Natural killer cell (primary cell): ENCODE measurements around the gene OSBPL3. TPM values are rescaled to one million over a fixed set of nuclear protein-coding genes. Genes with fewer than 3 reads are reported as not detected.

Experiments used
- ATAC-seq, 3 donors: fragments of 150-1000 bp in 2 of 3; fragments of 200-7000 bp in 1 of 3; cut with Tn5 transposase; 1 replicate in 1 of 3; 2 replicates in 2 of 3; pipeline ENCODE4 v1.10.0; 2021; ENCODE audit warnings: mild to moderate bottlenecking in 2 of 3, moderate library complexity in 2 of 3
- DNase-seq, 2 donors: peaks; one replicate each; pipeline versions ENCODE4 v3.0.0 to v3.0.0-alpha.2; 2013 to 2021; ENCODE audit warnings: mixed read lengths in 1 of 2
- H3K27ac ChIP-seq: one replicate; pipeline ENCODE4 v1.5.1; 2013; ENCODE audit warnings: mild to moderate bottlenecking, low read length
- H3K27me3 ChIP-seq: one replicate; pipeline ENCODE4 v1.6.1; 2013; ENCODE audit warnings: low read length; ENCODE audit not compliant: control insufficient read depth, insufficient read depth
- H3K36me3 ChIP-seq: one replicate; pipeline ENCODE4 v1.6.1; 2013; ENCODE audit warnings: low read length; ENCODE audit not compliant: control insufficient read depth, insufficient read depth
- H3K4me1 ChIP-seq: one replicate; pipeline ENCODE4 v1.6.1; 2013; ENCODE audit warnings: low read length; ENCODE audit not compliant: control insufficient read depth, insufficient read depth
- H3K4me3 ChIP-seq: one replicate; pipeline ENCODE4 v1.5.1; 2013; ENCODE audit warnings: low read length
- H3K9me3 ChIP-seq: one replicate; pipeline ENCODE4 v1.6.1; 2013; ENCODE audit warnings: low read length; ENCODE audit not compliant: control insufficient read depth, insufficient read depth
- H3K27ac Mint-ChIP-seq, 2 donors: one replicate each; pipeline ENCODE4 v1.8.0; 2022; ENCODE audit warnings: mild to moderate bottlenecking in 2 of 2, mixed read lengths in 2 of 2, moderate library complexity in 1 of 2
- H3K27me3 Mint-ChIP-seq, 2 donors: one replicate each; pipeline ENCODE4 v1.8.0; 2022; ENCODE audit warnings: low read depth in 2 of 2, mixed read lengths in 2 of 2
- H3K36me3 Mint-ChIP-seq: one replicate; pipeline ENCODE4 v1.8.0; 2022; ENCODE audit warnings: mixed read lengths
- H3K4me1 Mint-ChIP-seq, 2 donors: one replicate each; pipeline ENCODE4 v1.8.0; 2022; ENCODE audit warnings: mixed read lengths in 2 of 2
- H3K4me3 Mint-ChIP-seq: one replicate; pipeline ENCODE4 v1.8.0; 2022; ENCODE audit warnings: mild to moderate bottlenecking, moderate library complexity, mixed read lengths
- H3K9me3 Mint-ChIP-seq, 2 donors: one replicate each; pipeline ENCODE4 v1.8.0; 2022; ENCODE audit warnings: mixed read lengths in 2 of 2
- CTCF ChIP-seq: fragments of 200-600 bp; IDR thresholded peaks from one replicate; pipeline ENCODE4 v1.8.0; 2022; ENCODE audit warnings: antibody characterized with exemption
- WGBS: methylation state at CpG from one replicate; pipeline ENCODE4 v1.1.7; 2013; ENCODE audit warnings: missing lambda C conversion rate; ENCODE audit not compliant: insufficient coverage; 5-methylcytosine and 5-hydroxymethylcytosine counted together
- intact Hi-C: fragments of 100-400 bp; cut with micrococcal nuclease; formaldehyde crosslinking; loops from one replicate; pipeline ENCODE4 v1.14.2; 2022
- total RNA-seq, 4 donors: library from RNA; stranded (reverse); fragments of 120-200 nt in 1 of 4; gene quantifications; one replicate each; pipeline versions ENCODE4 v1.2.3 to v1.2.4, GENCODE V29; 2013 to 2022

Gene OSBPL3
- total RNA-seq, 3 donors from 2014 or later (not counting 1 experiment from before 2014, with no cell fraction given): 50.7 to 99.1 (median 65.1) TPM

- Histone ChIP-seq H3K4me1 (peaks cover 24% of the 10 kb centered on the region), H3K27ac (peak overlapping the region; percentile 63), H3K4me3 (no peak overlapping the region), H3K36me3 (peaks cover 37% of the 10 kb centered on the region), H3K27me3 (no peaks in the 10 kb centered on the region), H3K9me3 (no peaks in the 10 kb centered on the region)
- Mint-ChIP-seq H3K4me3 (no peak overlapping the region), H3K4me1 (peaks cover 21 to 24% of the 10 kb centered on the region in 2 donors), H3K9me3 (no peaks in the 10 kb centered on the region), H3K27me3 (no peaks in the 10 kb centered on the region), H3K36me3 (peaks cover 12% of the 10 kb centered on the region), H3K27ac (peak overlapping the region in 1 of 2 donors; percentile 41)
- TF ChIP-seq CTCF: no peak
- 67% methylated on average over 5 of the region's 5 CpGs for WGBS
- ATAC-seq (no peak), DNase-seq (no peak)
- intact Hi-C loops: no loop called here
Measured at GRCh38 chr7:24833549-24833948, 146.4 kb downstream of the OSBPL3 start.

GRCh38 chr7:24831240-24831639 is 148.7 kb downstream of the OSBPL3 start:
- Histone ChIP-seq H3K36me3 (peaks cover 43% of the 10 kb centered on the region), H3K9me3 (no peaks in the 10 kb centered on the region), H3K27me3 (no peaks in the 10 kb centered on the region), H3K4me1 (peaks cover 27% of the 10 kb centered on the region), H3K4me3 (no peak overlapping the region), H3K27ac (no peak overlapping the region)
- Mint-ChIP-seq H3K9me3 (no peaks in the 10 kb centered on the region), H3K4me1 (peaks cover 22 to 24% of the 10 kb centered on the region in 2 donors), H3K36me3 (peaks cover 12% of the 10 kb centered on the region), H3K27me3 (no peaks in the 10 kb centered on the region), H3K4me3 (no peak overlapping the region), H3K27ac (peak overlapping the region; percentile 48 to 49)
- no peak for TF ChIP-seq CTCF
- intact Hi-C loops: no loop called here
- 83% methylated on average over 4 of the region's 4 CpGs for WGBS
- DNase-seq: no peak
- ATAC-seq: no peak

DNA sequence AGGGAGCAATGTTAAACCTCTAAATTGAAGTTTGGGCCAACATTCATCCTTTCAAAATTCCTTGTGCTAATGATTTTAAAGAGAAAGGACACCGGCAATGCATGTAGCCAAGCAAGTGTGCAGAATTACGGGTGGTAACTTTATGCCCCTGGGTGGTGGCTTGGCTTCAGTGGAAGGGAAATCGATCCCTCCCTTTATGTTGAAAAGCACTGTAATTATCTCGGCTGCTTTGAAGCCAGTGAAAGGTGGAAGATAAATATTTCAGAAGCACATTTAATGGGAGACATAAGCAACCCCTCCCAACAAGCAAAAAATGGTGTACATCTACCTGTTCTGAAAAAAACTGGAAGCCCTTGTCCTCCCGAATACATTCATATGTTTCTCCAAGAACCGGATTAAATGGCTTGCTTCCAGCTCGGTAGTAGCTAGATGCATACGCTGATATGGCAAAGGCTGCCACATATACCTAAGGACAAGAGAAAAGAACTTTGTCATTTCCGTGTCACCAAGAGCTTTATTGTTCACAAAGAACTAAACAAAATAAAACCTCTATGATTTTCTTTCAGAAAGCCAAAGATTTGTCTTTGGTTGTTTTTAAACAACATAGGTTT is 149.4 kb downstream of the OSBPL3 start:
- Mint-ChIP-seq H3K4me1 (peaks cover 22 to 24% of the 10 kb centered on the region in 2 donors), H3K27me3 (no peaks in the 10 kb centered on the region), H3K27ac (peak overlapping the region; percentile 48 to 49), H3K4me3 (no peak overlapping the region), H3K36me3 (peaks cover 12% of the 10 kb centered on the region), H3K9me3 (no peaks in the 10 kb centered on the region)
- no peak for DNase-seq
- peaks cover 43% of the 10 kb centered on the region for H3K36me3 ChIP-seq
- peaks cover 29% of the 10 kb centered on the region for H3K4me1 ChIP-seq
- no peaks in the 10 kb centered on the region for H3K27me3 ChIP-seq
- 96% methylated on average over 6 of the region's 9 CpGs for WGBS
- ATAC-seq: no peak
- H3K4me3 ChIP-seq: no peak overlapping the region
- H3K9me3 ChIP-seq: no peaks in the 10 kb centered on the region
- TF ChIP-seq CTCF: no peak
- no peak overlapping the region for H3K27ac ChIP-seq
- intact Hi-C loops: no loop called here

DNA sequence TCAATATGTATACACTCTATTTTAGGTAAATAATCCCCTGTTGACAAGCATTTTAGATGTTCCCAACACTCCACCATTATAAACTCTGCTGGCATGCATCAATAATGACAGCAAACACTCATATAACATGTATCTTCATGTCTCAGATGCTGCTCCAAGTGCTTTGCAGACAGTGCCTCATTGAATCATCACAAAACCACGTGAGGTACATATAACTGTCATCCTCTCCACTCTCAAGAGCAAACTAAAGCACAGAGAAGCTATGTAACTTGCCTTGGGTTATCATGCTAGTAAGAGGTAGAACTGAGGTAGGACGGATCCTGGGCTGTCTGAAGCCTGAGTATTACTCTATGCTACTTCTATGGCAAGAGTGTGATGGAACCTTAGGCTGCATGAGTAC is 150.2 kb downstream of the OSBPL3 start:
- H3K36me3 Mint-ChIP-seq: peaks cover 12% of the 10 kb centered on the region
- H3K4me3 Mint-ChIP-seq: no peak overlapping the region
- ATAC-seq (no peak), DNase-seq (no peak)
- no peaks in the 10 kb centered on the region for H3K9me3 ChIP-seq
- no peaks in the 10 kb centered on the region for H3K9me3 Mint-ChIP-seq
- peaks cover 34% of the 10 kb centered on the region for H3K4me1 ChIP-seq
- WGBS: 83% methylated on average over 2 of the region's 2 CpGs
- peaks cover 43% of the 10 kb centered on the region for H3K36me3 ChIP-seq
- peaks cover 27% of the 10 kb centered on the region in 2 donors for H3K4me1 Mint-ChIP-seq
- TF ChIP-seq CTCF: no peak
- H3K27me3 ChIP-seq: no peaks in the 10 kb centered on the region
- H3K27ac ChIP-seq: no peak overlapping the region
- intact Hi-C loops: loop anchor here (10.0 kb wide), 1 partner anchor 1465 kb away; the partner anchor contains the start of gene SNX10
- no peak overlapping the region for H3K4me3 ChIP-seq
- H3K27me3 Mint-ChIP-seq: no peaks in the 10 kb centered on the region
- no peak overlapping the region for H3K27ac Mint-ChIP-seq
